ENCODE data around the gene CLDN19.

CLDN19 gene, protein sequence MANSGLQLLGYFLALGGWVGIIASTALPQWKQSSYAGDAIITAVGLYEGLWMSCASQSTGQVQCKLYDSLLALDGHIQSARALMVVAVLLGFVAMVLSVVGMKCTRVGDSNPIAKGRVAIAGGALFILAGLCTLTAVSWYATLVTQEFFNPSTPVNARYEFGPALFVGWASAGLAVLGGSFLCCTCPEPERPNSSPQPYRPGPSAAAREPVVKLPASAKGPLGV

DNA sequence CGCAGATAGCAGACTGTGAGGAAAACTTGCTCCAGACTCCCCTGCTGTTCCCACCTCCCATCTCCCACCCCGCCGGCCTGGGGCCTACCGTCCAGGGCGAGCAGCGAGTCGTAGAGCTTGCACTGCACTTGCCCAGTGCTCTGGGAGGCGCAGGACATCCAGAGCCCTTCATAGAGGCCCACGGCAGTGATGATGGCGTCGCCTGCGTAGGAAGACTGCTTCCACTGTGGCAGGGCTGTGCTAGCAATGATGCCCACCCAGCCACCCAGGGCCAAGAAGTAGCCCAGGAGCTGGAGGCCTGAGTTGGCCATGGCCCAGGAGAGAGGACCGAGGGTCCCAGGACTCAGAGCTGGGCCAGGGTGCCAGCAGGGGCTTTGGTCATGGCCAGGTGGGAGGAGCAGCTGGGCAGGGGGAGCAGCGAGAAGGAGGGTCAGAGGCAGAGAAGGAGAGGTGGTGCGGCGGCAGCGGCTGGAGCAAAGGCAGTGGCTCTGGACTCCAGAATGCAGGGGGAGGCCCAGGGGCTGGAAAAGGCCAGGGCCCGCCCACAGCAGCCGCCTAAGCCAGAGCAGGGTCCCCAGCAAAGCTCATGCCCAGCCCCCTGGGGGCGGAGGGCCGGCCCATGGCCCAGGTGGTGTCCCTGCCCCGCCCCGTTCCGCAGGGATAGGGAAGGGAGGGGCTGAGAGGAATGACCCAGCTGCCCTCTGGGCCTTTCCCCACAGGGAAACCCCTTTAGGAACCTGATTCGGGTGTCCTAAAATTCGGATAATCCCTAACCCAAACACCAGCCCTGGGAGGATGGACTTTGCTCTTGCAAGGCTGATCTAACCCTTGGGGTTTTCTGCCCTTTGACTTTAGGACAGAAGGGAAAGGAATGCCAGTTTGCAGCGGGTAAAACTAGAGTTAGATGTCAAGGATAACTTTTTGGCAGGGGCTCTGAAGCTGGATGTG is at the start of gene CLDN19:
CLDN19 (minus strand) TSS at position 484 of the 948 bp plus-strand sequence; CDS start at position 311, 173 bp downstream.
- no peak for DNase-seq

DNA sequence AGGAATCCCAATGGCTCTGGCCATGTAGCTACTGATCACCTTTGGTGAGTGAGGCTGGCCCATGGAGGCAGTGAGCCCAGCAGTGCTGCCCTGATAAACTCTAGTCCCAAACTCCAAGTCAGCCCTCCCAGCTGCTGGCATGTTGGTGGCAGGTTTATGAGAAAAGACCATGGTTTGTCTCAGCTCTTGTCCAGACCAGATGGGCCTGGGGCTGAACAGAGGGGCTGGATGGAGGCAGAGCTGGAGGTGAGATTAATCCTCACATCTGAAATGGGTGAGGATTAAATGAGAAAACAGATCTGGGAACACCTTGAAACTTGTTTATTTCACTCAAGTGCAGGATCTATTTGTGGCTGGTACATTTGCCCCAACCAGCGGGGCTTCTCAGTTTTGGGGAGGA is 48.0 kb upstream of the CLDN19 start:
- DNase-seq, result no peak

DNA sequence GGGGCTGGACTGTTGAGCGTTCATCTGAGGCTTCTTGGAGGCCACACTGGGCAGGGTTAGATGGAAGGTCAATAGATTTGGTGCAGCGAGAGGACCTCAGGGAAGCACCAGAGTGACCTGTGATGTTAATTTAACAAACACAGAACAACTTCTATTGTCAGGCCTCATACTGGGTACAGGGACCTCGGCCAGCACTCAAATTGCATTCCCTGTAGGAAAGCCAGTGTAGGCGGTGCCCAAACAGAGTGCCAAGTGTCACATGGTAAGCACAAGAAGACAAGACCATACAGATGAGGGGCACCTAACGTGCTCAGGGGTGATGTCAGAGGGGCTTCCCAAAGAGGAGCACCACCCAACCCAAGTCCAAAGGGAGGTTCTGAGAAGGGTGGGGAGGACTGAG is 46.1 kb upstream of the CLDN19 start:
- no peak for DNase-seq

DNA sequence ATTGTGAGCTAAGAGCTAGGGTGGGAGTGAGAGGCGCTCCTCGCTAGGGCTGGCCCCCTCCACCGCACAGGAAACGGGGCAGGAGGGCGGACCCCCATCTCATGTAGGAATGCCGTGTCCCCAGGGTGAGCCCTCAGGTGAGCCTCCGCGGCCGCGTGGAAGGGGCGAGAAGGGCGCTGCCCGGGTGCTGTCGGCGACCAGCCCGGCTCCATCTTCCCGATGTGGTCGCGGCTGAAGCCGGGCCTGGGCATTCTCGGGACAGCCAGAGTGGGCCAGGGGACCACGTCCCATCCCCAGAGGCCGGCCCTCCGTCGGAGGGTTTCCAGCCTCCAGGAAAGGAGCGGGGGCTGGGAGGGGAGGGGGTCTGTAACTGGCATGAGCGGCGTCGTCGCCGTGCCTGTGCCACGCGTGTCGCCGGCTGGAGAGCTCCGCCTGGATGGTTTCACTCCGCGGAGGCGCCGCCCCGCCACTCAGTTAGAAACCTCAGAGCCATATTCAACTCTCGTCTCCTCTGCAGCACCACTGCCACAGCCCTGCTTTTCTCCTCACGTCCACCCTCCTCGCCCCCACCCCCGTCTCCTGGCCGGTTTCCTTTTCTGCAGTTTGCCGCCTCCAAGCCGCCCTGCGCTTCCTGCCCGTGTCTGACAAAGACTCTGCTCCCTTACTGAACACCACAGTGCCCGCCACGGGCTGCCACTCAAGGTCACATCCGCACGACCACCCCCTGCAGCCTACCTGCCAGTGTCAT is 45.1 kb upstream of the CLDN19 start, which contains the start of gene TMEM269:
TMEM269 (plus strand) TSS at position 46 of the 748 bp plus-strand sequence. CDS start 4,903 bp downstream, outside the sequence.
- DNase-seq, result peak; percentile 39

DNA sequence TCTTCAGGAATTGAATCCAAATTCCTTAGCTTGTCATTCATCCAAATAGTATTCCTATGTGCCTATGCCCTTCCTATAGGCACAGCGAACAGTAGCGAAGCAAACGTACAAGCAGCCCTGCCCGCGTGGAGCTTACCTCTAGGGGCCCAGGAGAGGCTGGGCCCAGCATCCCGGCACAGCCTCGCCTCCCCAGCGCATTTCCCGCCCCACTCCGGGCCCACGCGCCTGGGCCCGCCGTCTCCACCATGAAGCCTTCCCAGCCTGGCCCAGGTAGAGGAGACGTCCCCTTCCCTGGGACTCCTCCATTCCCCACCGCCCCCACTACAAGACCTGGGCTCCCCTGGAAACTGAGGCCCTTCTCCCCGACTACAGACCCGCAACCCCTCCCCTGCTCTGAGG is 44.5 kb upstream of the CLDN19 start:
- no peak for DNase-seq

DNA sequence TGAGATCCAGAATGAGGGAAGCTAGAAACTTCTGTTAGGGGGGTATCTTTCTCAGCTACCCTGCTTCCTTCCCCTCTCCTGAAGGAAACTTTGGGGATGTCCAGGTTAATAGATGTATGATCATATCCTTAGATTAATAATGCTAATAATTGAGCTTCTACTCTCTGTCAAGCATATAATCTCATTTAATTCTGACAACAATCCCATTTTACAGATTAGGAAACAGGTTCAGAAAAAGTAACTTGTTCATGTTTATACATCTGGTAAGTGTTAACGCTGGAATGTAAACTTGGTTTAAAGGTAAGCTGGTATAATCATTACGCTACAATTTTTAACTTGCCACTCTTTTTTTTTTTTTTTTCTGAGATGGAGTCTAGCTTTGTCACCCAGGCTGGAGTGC is 43.1 kb upstream of the CLDN19 start:
- no peak for DNase-seq

DNA sequence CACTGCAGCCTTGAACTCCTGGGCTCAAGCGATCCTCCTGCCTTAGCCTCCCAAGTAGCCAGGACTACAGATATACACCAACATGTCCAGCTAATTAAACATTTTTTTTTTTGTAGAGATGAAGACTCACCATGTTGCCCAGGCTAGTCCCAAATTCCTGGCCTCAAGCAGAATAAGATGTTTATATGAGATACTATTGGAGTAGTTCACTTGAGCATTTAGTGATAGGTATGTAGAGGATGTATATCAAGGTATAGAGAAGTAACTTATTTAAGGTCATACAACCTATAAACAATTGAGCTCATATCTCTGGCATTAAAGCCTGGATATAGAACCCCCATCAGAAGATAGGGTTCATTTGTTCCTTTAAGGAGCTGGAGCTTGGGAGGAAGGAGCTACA is 40.1 kb upstream of the CLDN19 start:
- no peak for DNase-seq

DNA sequence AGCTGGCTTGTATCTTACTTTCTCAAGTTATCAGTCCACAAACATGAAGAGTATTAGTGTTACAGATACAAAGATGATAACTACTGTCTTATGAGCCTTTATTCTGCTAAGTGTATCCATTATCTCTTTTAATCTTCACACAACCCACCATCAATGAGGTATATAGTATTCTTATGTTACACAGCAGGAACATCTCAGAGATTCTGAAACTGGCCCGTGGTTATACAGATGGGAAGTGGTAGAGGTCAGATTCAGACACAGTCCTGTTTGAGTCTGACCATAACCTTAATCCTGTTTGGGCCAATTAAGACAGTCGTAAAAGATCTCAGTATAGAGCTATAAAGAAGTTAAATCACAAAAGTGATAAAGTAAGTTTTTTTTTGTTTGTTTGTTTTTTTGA is 39.7 kb upstream of the CLDN19 start:
- no peak for DNase-seq

DNA sequence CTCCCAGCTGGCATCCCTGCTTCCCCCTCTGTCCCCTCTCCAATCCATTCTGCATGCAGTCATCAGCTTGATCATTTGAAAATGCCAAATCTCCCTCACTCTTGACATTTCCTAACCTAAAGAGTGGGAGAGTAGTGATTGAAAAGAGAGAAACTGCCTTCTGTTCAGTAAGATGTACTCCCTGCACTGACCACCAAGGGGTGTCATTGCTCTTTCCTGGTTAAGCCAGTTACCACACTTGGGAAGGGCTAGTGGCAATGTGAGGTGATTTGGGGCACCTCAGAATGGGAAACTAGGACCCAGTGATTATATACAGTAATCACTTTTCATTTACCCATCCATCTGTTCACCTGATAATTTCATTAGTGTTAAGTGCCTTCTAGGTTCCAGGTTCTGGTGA is 37.8 kb upstream of the CLDN19 start:
- peak; percentile 72 for DNase-seq

DNA sequence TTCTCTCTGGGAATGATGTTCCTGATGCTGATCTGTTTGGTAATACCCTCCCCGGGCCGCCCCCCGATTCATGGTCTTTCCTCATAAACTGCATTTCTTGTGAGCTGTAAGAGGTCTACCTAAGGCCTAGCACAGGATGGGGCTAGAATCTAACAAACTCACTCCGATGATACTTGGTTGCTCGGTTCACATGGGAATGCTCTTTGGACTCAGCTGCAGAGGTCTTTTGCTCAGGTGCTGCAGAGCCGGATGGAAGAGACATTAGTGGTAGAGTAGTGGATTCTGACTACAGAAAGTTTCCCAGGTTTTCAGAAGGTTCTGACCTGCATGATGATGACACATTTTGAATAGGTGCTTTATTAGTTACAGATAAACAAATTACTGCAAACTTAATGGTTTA is 36.5 kb upstream of the CLDN19 start:
- no peak for DNase-seq

DNA sequence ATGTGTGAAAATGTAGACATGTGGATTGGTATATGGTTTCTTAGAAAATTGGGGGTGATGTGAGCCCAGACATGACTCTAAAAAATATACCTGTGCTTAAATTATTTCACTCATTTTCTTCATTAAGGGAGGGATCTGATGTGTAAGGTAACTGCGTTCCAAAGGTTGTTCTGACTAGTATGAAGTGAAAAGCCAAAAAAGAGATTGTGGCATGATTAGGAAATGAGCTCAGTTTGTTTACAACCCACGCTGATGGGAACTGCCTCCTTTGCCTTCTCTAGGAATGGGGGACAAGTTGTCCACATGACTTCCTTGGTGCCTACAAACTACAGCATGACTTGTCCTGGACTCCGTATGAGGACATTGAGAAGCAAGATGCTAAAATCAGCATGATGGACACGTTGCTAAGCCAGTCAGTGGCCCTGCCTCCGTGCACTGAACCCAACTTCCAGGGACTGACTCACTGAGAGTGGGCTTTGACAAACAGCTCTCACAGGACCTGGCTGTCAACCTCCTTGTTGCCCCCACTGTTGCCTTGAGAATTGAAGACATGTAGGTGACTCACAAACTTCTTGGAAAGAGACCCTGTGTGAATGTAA is 35.0 kb upstream of the CLDN19 start:
- no peak for DNase-seq

DNA sequence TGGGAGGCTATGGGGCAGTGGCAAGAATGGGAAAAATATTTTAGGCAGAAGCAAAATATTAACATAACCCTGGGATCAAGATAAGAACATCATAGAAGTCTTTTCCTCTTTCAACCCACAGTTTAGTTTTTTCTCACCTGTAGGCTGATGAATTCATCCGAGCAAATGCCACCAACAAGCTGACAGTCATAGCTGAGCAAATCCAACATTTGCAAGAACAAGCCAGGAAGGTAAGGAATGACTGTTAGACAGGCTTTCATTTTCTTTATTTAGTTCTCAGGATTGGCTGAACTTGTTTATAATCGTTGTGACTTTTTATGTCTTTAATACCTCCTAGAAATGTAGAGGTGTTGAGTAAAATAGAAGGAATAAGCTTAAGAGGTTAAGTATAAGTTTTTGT is 33.4 kb upstream of the CLDN19 start:
- no peak for DNase-seq

DNA sequence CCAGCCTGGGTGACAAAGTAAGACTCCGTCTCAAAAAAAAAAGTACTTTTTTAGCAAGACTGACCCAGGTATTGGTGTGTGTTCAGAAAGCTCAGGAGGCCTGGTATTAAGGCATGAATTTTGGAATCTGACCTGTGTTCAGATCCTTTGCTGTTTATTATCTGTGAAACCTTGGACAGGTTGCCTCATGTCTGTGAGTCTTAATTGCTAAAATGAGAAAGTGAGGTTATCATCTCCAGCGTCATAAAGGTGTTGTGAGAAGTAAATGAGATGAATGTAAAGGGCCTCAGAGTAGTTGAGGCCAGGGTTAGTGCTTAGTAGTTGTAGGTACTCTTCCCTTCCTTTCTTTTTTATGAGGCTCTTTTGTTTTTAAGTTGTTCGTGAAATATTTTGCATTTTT is 29.8 kb upstream of the CLDN19 start:
- DNase-seq, result no peak

DNA sequence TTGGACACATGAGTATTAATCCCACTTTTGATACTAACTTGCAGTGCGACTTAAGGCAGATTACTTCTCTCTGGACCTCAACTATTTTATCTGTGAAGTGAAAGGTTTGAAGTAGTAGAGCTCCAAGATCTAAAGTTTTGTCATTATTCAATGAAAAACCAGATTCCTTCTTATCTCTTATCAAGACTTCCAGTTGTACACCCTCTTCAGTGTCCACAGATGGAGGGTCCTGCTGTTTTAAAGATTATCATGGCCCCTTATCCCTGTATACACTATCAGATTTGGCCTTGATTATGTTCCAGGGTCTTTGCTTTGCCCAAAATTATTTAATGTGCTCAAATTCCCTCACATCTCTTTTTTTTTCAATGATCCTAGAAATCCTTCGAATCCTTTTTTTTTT is 28.1 kb upstream of the CLDN19 start:
- DNase-seq, result no peak

DNA sequence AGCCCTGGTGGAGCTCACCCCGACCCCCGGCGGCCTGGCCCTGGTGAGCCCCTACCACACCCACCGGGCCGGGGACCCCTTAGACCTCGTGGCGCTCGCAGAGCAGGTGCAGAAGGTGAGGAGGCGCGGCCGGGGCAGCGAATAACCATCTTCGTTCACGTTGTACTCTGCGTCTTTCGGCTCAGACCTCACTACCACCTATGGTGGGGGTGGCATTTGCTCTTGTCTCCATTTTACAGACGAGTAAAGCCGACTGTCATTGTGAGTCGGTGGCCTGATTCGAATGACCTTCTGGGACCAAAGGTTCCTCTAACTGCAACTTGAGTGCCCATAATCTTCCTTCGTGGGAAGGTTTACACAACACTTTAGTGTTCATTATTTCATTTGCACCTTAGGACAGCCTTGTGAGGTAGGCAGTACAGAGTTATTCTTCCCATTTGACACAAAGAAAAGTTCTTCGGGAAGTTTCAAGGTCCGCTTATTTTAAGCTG is 27.5 kb upstream of the CLDN19 start:
- DNase-seq, result peak; percentile 76

DNA sequence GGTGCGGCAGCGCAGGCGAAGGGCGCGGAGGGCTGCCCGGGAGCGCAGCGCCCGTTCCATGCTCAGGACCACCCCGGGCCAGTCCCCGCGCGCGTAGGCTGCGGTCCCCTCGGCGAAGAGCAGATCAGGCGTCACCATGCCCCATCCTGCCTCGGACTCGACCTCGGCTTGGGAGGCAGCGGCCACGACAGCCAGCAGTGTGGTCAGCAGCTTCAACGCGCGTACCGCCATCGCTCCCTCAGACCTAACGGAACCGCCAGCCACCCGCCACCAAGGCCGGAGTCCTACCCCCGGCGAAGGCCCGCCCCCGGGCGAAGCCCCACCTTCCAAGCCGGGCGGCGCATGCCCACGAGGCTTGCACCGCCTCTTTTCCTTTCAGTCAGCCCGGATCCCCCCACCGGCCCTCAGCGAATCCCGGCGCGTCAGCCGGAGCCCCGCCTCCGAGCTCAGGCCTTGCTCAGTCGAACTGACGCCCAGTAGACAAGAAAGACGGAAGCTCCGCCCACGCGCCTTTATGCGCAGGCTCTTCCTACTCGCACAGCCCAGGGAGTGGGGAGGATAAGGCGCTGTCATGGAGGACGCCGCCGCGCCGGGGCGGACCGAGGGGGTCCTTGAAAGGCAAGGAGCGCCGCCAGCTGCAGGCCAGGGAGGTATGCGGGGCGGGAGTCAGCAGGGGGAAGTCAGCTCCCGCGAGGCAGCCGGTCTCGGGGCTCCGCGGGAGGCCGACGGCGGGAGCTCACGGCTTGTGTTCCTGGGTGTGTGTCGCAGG is 26.9 kb upstream of the CLDN19 start, which contains the start of the genes C1orf50 and P3H1:
C1orf50 (plus strand) TSS at position 509 of the 769 bp plus-strand sequence; CDS start at position 572, 63 bp downstream.
P3H1 (minus strand) TSS at position 288 of the 769 bp plus-strand sequence; CDS start at position 231, 57 bp downstream.
- DNase-seq, result peak; percentile 99

DNA sequence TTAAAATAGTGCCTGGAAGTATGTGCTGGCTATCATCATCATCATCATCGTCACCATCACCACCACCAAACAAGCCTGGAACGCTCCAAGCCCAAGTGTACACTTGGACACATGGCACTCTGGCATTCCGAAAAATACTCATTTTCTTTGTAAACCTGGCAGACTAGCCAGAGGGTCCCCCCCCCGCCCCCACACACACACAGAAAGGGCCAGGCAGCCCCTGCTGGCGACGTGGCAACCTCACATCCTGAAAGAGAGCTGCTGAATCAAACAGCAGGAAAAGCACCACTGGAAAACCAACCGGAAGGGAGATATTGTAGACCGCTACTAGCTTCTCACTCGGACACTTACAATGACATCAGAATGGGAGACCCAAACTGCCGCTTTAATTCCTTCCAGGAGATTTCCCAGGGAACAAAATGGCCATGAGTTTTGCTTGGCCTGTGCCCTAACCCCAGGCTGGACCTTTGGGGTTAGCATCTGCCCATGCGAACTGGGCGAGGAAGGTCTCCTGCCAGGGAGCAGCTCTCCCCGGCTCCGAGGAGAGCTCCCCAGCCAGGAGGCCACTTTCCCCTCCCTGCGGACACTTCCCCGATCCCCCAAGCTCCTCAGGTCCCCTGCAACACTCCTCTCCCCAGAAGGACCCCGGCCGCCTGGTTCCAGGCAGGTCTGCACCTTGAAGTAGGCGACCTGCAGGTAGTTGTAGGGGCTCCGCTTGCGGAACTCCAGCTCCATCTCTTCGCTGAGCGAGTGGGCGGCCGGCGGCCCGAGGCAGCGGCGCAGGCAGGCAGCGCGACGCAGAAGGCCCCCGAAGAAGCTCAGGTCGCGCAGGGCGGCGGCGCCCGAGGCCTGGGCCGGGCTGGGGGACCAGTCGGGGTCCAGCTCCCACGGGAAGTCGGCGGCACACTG is 26.1 kb upstream of the CLDN19 start:
- DNase-seq, result peak; percentile 75

DNA sequence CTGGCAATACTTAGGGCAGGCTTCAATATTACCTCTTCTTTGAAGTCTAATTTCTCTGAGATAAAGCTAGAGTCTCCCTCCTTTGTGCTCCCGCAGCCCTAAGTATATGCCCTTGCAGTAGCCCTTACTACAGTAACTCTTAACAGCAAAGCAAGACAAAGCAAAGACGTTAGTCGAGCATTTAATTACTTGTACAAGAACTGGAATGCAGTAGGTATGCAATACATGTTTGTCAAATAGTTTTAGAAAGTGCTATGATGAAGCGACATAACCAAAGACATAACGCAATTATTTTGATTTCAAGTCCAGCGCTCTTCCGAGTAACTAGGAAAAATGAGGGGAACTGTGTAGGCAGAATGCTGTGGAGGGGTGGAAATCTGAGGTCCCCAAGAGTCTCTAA is 25.2 kb upstream of the CLDN19 start:
- DNase-seq, result no peak

DNA sequence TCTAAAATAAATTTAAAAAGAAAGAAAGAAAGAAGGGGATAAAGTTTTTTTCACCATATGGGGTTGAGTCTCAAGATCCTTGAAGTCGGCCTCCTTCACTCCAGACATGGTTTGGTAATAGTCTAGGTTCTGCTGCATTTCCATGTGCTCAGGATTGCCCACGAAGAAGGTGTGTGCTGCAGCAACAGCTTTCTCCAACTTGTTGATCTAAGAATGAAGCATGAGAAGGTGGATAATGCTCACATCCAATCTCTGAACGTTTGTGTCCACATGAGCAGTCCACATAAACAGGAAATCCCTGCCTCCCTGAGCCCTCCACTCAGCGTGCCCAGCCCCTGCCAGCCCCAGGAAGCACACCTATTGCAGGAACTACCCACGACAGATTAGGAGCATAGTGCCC is 22.2 kb upstream of the CLDN19 start:
- no peak for DNase-seq

DNA sequence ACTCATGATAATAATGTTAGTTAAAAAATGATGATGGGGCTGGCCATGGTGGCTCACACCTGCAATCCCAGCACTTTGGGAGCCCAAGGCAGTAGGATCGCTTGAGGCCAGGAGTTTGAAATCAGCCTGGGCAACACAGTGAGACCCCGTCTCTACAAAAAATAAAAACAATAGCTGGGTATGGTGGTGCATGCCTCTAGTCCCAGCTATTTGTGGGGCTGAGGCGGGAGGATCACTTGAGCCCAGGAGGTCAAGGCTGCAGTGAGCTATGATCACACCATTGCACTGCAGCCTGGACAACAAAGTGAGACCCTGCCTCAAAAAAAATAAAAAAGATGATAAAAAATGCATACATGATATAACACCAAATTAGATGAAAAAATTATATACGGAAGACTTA is 21.5 kb upstream of the CLDN19 start:
- no peak for DNase-seq

DNA sequence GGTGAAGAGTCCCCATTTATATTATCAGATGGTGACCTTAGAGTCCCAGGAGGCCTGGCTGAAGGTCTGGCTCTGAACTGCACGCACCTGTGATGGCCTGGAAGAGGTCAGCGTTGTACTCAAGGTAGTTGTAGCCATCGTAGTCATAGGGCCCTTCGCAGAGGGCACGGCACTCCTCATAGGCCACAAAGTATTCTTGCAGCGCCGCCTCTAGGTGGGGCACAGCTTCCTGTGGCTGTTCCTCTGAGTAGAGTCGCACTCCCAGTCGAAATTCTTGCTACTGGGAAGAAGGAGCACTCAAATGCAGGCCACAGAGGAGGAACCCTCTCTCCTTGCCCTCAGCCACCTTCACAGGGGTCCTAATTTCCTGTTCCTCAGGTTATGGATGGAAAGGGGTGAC is 19.1 kb upstream of the CLDN19 start:
- DNase-seq, result no peak

Measured in DMS53 (cell line).